Neutrophil (primary cell): Measurements from ENCODE around the gene FBXW4.

Source experiments
- H3K27ac ChIP-seq: fragments of 200-600 bp; sonication (generic); 2 replicates; pipeline ENCODE4 v1.5.1; 2016; ENCODE audit warnings: mild to moderate bottlenecking, moderate library complexity
- H3K27me3 ChIP-seq: fragments of 200-600 bp; sonication (generic); 2 replicates; pipeline ENCODE4 v1.6.0; 2016; ENCODE audit warnings: mild to moderate bottlenecking
- H3K36me3 ChIP-seq: fragments of 200-600 bp; sonication (generic); 2 replicates; pipeline ENCODE4 v1.5.1; 2017
- H3K4me1 ChIP-seq, 2 experiments: fragments of 200-600 bp in 1 of 2; sonication (generic) in 1 of 2; 1 replicate in 1 of 2; 2 replicates in 1 of 2; pipeline versions ENCODE4 v1.5.1 to v1.6.1; 2013 to 2016; ENCODE audit warnings: low read depth in 1 of 2, low read length in 1 of 2, mild to moderate bottlenecking in 1 of 2, moderate library complexity in 1 of 2; ENCODE audit not compliant: control insufficient read depth in 1 of 2, insufficient read depth in 1 of 2
- H3K4me3 ChIP-seq, 2 experiments: fragments of 200-600 bp in 1 of 2; sonication (generic) in 1 of 2; 1 replicate in 1 of 2; 2 replicates in 1 of 2; pipeline ENCODE4 v1.5.1; 2013 to 2016; ENCODE audit warnings: low read depth in 1 of 2, low read length in 1 of 2, mild to moderate bottlenecking in 1 of 2, moderate library complexity in 1 of 2
- H3K9me3 ChIP-seq: fragments of 200-600 bp; sonication (generic); 2 replicates; pipeline ENCODE4 v1.5.1; 2016
- CTCF ChIP-seq: fragments of 200-600 bp; sonication (generic); IDR thresholded peaks from 2 replicates; pipeline ENCODE4 v1.5.1; 2016; ENCODE audit warnings: antibody characterized with exemption

The FBXW4 gene

GRCh38 chr10:101575091-101575490 lies 119.9 kb downstream of the FBXW4 start:
- TF ChIP-seq CTCF: no peak
- no peak overlapping the region for H3K4me3 ChIP-seq
- peaks cover 9% of the 10 kb centered on the region for H3K27me3 ChIP-seq

GRCh38 chr10:101573885-101574753 lies 120.9 kb downstream of the FBXW4 start:
- Histone ChIP-seq H3K27ac (no peak overlapping the region), H3K4me3 (no peak overlapping the region), H3K4me1 (peaks cover 10 to 16% of the 10 kb centered on the region in 2 experiments), H3K36me3 (peaks cover 21% of the 10 kb centered on the region), H3K27me3 (peaks cover 19% of the 10 kb centered on the region), H3K9me3 (no peaks in the 10 kb centered on the region)
- TF ChIP-seq CTCF: no peak

More at GRCh38 chr10:101575091-101575490, 119.9 kb downstream of the FBXW4 start:
- Histone ChIP-seq H3K9me3 (no peaks in the 10 kb centered on the region), H3K4me1 (peaks cover 6 to 10% of the 10 kb centered on the region in 2 experiments), H3K27ac (no peak overlapping the region), H3K36me3 (peaks cover 31% of the 10 kb centered on the region)

- Histone ChIP-seq H3K9me3 (no peaks in the 10 kb centered on the region), H3K27ac (no peak overlapping the region), H3K27me3 (peaks cover 32% of the 10 kb centered on the region), H3K4me3 (no peak overlapping the region), H3K36me3 (peaks cover 8% of the 10 kb centered on the region), H3K4me1 (peaks cover 10 to 16% of the 10 kb centered on the region in 2 experiments)
- TF ChIP-seq CTCF: no peak
Measured at GRCh38 chr10:101572785-101573184, 122.2 kb downstream of the FBXW4 start.

GRCh38 chr10:101572126-101572525 lies 122.8 kb downstream of the FBXW4 start:
- Histone ChIP-seq H3K4me3 (no peak overlapping the region), H3K27ac (no peak overlapping the region)

GRCh38 chr10:101571271-101571925 lies 123.6 kb downstream of the FBXW4 start:
- Histone ChIP-seq H3K27ac (no peak overlapping the region), H3K9me3 (no peaks in the 10 kb centered on the region), H3K4me1 (peaks cover 10 to 16% of the 10 kb centered on the region in 2 experiments), H3K4me3 (no peak overlapping the region), H3K27me3 (peaks cover 46% of the 10 kb centered on the region), H3K36me3 (no peaks in the 10 kb centered on the region)
- no peak for TF ChIP-seq CTCF

More at GRCh38 chr10:101572126-101572525, 122.8 kb downstream of the FBXW4 start:
- H3K9me3 ChIP-seq: no peaks in the 10 kb centered on the region
- peaks cover 39% of the 10 kb centered on the region for H3K27me3 ChIP-seq
- TF ChIP-seq CTCF: no peak
- H3K4me1 ChIP-seq: peaks cover 10 to 16% of the 10 kb centered on the region in 2 experiments
- peaks cover 1% of the 10 kb centered on the region for H3K36me3 ChIP-seq
